NCI-H2107 treated with DMSO at 0.1 percent for 48 hours (cell line): ENCODE data around the gene LRRC51.
A peak's percentile ranks its signal among the peaks of the same experiment; 100 is the strongest.

ENCODE experiments used
- DNase-seq: peaks from one replicate; lab custom pipeline; 2025; ENCODE audit not compliant: unreplicated experiment; lab: John Stamatoyannopoulos, UW

Gene LRRC51, protein sequence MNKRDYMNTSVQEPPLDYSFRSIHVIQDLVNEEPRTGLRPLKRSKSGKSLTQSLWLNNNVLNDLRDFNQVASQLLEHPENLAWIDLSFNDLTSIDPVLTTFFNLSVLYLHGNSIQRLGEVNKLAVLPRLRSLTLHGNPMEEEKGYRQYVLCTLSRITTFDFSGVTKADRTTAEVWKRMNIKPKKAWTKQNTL

DNA sequence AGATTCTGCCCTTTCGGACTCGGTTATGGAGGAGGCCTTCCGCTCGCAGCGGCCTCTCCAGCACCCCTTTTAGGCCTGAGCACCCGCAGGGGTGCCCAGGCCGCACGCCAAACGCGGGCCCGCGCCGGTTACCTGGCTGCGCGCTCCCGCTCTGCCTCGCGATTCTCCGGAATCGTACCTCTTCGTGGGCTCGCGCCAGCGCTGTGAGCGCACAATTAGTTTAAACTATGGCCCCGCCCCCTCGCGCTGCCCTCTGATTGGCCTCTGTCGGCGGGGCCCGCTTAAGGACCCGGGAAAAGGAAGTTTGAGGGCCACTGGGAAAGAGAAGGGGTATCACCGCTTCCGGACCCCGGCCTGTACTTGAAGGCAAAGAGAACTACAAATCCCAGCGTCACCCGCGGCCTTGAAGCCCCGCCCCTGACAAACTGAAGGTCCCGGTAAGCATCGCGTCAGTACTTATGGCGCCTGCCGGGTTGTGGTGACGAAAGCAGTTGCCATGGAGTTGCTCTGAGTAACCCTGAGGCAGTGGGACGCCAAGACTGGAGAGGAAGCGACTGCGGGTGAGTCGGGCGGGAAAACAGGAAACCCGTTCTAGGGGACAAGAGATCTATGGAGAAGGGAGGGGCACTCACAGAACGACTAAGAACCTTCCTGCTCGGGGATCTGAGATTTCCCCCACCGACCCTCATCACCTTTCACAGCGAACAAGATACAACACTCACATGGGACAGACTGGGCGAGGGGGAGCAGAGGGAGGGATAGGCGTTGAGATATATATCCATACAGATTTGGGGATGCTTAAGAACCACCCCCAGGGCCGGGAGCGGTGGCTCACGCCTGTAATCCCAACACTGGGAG, at the start of gene LRRC51, which contains the start of gene NUMA1:
Gene LRRC51, plus strand, starts transcription at position 525 of the 858 bp plus-strand sequence. CDS start 8,234 bp downstream, outside the sequence.
Gene NUMA1, minus strand, starts transcription at position 217 of the 858 bp plus-strand sequence. CDS start 44,599 bp downstream, outside the sequence.
- peak; percentile 99 for DNase-seq

DNA sequence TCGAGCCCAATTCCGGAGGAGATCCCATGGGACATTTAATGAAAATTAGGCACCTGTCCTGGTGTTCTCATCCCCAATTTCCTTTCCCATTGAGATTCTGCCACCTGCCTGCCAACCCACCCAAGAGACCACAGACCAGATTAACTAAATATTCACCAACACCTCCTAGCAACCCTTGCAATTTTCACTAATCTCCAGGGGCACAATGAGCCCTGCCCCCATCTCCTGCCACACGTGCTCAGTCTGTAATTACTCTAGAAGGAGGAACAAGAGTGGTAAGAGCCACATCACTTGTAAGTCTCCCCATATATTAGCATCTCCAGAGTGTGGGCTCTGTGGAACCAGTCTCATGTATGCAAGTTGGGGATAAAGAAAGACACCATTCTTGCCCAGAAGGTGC, 44.0 kb upstream of the LRRC51 start:
- DNase-seq: peak; percentile 33

DNA sequence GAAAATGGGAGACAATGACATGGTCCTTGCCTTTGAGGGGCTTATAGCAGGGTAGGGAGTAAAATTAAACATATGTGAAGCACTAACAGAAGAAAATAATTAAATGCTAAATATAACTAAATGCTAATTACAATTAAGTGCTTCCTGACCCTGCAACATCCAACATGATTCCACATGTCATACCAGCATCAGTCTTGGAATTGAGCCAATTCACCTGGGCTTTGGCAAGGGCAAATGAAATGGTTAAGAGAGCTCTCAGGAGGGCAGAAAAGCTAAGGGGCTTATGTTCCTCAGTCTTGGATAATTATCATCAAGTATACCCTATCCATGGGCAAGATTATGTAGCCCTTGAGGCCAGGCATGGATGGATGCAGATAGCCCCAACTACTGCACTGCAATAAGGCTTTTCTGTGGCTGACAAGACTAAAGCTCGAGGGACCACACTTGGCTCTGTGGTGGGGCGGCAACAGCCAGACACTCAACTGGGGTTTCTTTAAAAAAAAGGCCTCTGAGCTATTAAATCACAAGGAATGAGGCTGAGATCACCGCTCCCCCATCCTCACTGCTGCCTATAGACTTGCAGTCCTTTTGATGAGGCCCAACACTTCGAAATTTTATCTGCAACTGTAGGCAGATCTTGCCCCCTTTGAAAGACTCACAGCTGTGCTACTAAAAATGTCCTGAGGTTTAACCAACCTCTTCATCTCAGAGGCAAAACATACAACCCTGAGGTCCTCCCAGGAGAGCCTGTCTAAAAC, 42.9 kb upstream of the LRRC51 start:
- DNase-seq: no peak

DNA sequence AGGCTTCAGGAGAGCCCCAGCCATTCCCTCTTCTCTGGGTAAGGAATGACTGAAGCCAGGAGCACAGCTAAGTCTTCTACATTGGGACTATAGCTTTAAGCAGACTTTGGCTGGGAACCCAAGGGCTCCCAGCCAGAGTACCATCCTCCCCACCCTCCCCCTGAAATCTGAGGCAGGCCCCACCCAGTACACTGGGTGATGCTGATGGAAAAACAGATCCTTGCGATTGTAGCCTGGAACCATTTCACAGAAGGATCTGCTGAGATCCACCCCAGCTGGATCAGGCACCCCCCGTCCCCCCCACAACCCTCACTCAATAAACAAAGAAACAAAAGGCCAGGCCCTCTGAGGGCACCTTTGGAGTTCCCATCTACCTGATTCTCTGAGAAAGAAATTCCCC, 42.2 kb upstream of the LRRC51 start:
- no peak for DNase-seq

DNA sequence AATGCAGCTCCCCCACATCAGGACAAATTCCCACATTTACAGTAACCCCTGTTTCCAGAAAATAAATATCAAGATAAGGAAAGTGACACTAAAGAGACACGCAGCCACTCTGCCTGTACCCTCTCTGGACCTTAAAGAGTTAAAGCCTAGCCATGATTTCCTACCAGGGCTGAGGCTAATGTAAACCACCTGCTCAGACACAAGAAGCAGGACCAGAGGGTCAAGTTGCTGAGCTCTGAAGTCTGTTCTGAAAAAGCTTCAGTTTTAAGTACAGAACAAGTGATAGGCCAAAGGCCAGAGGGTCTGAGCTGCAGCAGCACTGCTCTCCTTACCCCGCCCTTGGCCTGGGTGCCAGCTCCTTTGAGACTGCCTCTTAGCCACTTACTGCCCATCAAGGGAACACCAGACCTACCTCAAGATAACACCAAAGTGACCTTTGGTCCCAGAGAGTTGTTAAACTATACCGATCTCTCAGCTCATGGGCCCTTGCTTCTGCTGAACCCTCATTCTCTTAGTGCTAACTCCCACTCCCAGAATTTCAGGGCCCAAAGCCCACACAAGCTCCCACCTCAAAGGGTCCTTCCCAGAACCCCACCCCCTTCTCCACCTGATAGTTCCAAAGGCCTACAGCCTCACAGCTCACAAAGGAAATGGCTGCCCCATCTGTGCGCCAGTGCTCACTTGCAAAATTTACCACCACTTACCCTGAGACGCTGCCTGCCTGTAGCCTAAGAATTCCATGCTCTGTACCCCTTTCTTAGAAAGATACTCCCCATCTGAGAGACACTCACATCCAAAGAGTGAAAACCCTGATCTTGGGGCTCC, 41.4 kb upstream of the LRRC51 start:
- DNase-seq: no peak

DNA sequence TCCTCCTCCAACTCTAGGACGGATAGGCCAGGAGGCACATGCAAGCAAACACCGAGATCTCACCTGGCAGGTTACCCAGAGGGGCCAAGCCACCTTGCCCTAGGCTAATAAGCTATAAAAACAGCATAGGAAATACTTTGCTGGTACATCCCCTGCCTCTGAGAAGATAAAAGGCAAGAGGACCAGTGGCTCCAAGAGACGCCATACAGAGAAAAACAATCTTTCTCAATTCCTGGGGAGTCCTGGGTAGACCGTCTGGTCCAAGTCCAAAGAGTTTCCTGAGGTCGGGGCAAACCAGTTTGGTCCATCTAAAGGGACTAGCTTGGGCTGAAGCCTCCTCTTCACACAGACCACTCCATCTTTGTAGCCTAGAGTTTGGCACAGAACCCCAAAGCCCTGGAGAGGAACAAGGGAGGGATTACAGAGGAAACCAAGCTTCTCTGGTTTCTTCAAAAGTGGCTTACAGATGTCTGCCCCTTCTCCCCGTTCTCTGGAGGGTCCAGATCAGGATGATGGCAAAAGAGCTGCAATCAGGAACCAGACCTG, 40.7 kb upstream of the LRRC51 start:
- no peak for DNase-seq

DNA sequence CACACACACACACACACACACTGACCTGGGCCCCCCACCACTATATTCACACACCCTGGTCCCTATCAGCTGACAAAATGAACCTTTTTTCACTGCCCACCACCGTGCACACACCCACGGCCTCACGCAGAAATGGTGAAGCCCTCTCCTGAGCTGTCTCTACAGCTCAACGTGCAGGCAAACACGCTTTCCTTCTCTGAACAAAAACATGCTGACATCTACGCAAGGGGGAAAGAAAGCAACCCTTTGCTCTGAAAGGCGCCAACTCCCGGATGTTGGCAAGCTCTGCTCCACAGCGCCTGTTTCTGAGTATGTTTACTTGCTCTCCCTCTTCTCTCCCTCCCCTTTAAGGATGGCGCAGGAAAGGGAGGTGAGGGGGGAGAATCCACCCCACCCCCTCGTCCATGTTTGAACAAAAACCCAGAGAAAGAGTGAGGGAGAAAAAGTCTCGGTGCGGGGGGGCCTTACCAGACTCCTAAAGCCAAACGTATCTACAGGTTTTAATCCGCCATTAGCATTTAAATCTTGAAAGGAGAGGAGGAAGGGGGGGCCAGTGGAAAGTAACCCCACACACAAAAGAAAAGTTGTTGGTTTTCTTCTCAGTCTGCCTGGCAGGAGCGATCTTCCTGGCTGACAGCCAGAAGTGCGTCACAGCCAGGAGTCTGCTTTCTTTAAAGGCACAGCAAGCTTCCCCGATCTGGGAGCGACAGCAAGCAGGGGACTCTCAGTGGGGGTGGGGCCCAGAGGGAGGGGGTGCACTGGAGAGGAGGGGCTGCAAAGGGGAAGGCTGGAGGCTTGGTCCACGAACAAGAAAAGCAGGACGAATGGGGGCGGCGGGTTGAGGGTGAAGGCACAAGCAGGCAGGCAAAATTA, 39.9 kb upstream of the LRRC51 start:
- peak; percentile 89 for DNase-seq

DNA sequence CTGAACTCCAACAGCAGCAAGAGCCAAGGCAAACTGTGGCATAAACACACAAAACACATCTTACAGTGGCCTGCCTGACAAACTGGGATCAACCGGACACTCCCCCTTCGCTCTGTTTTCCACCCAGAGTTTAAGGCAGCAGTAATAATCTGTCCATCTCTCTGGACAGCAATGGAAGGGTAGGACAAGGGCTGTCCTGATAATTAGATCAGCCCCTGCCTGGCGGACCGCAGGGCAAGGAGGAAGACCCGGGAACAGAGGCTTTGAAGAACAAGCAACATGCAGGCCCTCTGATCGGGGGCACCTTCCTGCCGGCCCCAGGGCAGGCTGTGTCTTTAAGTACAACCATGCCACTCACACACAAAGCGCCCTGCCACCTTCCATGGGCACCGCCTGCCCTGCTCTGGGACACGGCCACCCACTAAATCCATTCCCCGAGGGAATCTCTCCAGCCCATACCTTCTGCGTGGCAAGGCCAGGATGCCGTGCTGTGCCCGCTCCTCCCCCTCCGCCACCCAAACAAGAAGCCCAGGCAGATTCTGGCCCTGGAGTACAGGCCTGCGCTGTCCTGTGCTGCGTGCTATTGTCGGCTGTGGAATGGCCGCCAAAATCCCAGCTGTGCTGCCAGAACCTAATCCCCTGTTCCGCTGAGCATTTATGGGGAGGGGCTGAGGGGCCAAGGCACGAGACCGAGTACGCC, 39.1 kb upstream of the LRRC51 start:
- peak; percentile 48 for DNase-seq

DNA sequence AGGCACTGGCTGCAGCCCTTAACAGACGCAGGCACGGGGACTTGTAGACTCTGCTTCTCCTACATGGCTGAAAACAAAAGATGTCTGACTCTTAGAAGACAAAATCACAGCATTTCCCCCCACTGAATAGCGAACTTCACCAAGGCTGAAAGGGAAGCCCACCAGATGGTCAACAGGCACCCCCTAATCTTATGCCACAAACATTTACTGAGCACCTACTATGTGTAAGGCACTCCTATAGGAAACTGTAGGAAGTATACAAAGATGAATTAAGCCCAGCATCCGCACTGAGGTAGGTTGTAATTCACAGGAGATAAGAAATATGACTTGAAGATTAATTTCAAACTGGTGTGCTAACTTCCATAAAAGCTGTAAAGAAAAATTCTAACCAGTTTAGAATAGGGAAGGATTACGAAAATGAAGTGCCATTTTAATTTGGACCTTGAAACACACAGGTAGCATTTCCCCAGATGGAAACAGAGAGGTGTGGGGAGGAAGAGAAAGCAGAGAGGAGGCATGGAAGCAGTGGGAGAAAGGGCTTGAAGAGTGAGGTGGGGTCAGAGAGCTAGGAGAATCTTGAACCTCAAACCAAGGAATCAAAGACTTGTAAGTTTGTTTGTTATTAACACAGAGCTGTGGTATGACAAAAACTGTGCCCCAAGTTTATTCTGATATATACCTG, 38.4 kb upstream of the LRRC51 start:
- DNase-seq: no peak

DNA sequence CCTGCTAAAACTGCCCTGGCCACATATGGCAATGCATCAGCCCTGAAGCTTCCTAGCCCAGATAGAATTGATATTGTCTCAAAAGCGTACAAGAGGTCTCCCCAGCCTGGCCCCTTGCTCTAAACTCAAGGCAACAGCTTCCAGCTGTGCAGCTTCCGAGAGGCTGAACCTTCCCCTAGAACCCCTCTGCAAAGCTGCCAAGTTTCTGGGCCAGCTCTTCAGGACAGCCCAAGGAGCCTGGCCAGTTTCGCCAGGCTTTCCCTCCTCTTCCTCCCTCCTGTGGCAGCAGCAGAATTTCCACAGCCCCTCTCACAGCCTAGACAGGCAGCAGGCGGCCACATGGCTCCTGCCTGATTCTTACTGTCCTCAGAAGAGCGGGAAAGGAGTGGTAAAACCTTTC, 34.8 kb upstream of the LRRC51 start:
- DNase-seq: no peak

DNA sequence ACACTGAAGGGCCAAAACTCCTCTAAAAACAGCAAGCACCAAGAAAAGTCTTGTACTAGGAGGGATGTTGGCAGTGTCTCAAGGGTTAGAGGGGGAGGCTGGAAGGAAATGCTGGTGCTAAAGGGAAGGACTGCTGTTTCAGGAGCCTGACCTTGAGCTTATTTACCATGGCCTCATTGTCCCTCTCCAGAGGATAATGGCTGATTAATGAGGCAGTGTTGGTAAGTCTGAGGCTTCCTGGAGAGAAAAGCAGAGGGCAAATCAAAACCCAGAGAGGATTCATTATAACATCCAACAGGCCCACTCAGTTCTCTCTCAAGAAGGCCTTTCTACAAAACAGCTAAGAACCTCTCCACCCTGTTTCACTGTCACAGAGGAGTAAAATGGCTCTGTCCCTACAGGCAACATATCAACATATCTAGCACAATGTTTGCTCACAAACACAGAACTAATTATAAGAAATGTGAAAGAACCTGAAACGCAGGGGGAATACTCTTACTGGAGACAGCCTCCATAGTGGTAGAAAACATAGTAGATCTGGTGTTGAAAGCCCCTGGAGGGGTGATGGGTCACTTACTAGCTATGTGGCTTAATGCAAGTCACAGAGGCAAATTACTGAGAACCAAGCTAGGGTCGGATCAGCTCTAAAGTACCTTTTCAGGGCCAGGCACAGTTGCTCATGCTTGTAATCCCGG, 31.7 kb upstream of the LRRC51 start:
- no peak for DNase-seq

DNA sequence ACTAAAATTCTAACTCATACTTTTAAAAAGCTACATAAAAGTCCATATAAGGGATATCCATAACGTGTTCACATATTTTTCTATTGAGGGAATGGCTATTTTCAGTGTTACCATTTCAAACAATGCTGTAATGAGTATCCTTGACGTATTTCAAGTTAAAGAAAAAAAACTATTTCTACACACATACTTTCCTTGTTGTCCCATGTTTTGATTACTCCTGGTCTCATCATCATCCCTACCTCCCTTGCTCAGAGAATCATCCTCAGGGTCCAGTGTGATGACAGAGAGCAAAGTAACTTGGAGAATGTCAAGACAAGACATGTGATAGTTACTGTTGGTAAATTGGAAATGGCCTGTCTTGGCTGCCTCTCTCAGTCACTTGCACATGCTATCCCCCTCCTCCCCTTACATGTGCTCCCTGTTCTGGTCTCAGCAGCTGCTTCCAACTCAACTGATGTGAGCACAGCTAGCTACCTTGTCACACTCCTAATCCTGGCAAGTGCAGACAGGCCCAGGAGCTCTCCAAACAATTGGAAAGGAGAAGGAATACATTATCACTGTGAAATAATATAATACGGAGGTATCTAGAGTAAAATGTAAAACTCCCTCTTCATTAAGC, 22.1 kb upstream of the LRRC51 start:
- peak; percentile 69 for DNase-seq

DNA sequence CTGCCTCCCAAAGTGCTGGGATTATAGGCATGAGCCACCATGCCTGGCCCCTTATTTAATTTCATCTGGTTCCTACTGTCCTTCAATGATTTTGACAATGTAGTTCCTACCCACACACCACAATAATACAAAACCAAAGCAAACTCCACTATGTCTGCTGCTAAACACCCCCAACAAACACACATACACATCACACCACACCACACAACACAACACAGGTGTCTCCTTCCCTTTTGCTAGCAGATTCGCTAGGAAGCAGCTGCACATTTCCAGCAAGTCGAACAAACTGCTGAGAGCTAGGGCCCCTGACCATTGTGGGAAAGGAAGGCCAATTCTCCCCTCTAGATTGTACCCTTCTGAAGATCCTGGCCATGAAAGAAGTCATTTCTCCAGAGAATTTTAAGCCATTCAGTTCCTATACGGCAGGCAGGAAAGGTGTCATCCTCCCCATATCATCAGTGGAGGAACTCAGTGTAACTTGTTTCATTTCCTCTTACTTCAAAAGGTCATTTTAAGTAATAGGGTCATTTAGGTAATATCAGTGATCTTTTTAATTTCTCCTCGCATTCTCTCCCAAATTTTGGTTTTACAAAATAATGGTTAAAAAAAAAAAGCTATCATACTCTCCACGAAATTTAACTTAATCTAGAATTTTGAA, 18.8 kb upstream of the LRRC51 start:
- DNase-seq: no peak

DNA sequence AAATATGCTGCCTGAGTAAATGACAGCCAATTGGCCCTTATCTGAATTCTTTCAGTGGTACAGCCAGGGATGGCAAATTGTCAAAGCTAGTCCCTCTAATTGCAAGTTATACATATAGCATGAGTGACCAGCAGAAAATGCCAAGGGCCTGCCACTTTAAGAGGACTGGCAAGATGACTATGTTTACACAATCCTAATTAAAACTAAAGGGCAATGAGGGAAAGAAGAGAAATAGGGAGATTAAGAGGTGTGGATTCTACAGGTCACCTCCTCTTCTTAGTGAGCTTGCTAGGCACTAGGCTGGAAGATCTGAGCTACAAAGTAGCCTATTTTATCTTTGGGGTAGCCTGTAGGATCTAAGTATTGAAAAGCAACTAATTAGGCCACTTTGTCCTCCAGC, 13.8 kb upstream of the LRRC51 start:
- no peak for DNase-seq

DNA sequence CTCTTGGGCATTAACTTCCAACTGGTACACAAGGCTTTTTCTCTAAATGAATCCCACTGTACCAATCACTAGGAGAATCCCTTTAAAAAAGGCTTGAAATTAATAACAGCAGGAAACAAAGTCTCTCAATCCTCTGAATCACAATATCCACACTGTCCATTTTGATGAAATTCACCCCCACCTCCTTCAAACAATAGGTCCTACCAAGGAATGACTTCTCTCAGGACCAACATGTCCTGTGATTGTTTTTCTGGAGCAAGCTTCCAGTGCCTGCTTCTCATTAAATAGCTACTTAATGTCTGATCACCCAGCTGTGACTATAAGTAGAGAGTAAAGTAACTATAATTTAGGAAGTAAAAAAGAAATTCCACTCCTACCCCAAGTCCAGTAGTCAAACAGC, 13.4 kb upstream of the LRRC51 start:
- DNase-seq: no peak

DNA sequence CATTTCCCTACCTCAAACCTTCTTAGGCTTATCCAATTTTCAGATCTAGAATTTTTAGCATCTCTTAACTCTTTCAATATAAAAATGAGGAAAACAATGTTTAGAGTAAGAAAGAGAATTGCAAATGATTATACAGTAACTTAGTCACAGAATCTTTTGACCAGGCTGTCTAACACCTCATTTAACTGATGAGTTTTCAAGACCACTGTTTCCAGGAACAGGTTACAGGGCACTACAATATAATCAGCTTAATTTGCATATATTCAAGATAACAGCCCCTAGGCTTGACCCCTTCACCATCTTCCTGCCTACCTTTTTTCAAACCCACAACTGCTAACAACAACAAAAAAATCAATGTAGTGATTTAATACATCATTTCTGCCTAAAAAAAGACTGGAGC, 13.0 kb upstream of the LRRC51 start:
- DNase-seq: no peak

DNA sequence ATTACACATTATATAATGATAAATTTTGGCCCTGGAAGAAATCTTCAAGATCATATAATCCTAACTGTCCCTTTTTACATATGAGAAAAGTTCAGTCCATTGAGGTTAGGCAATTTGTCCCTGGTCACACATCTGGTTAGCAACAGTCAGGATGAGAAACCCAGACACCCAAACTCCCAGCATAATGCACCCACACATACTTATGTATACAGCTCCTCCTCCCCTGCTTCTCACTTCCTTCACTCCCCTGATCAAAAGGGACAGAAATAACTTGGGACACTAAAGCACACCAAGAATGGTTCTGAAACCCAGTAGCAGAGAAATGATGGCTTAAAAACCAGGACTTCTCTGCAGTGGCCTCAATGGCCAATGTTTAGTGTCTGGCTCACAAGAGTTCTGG, 11.4 kb upstream of the LRRC51 start:
- DNase-seq: no peak
